Kidney (tissue), 14 donors: ENCODE data around the gene MED27. TPM values are rescaled to one million over a fixed set of nuclear protein-coding genes. Genes with fewer than 3 reads are reported as not detected.

Experiments
- DNase-seq, 5 donors: peaks; one replicate each; pipeline ENCODE4 v3.0.0-alpha.2; 2013 to 2020
- FAIRE-seq: peaks from 2 replicates; lab custom pipeline; 2012; peaks lifted over from hg19 to GRCh38; lab: Jason Lieb, UNC
- H3K27ac ChIP-seq, 2 donors: one replicate each; pipeline ENCODE4 v1.7.0; 2013; ENCODE audit warnings: low read depth in 2 of 2, low read length in 2 of 2, inconsistent platforms in 1 of 2
- H3K27me3 ChIP-seq: one replicate; pipeline ENCODE4 v1.7.1; 2013; ENCODE audit warnings: low read length, inconsistent platforms; ENCODE audit not compliant: control insufficient read depth, insufficient read depth
- H3K36me3 ChIP-seq, 3 donors: one replicate each; pipeline versions ENCODE4 v1.7.0 to v1.7.1; 2013; ENCODE audit warnings: low read length in 3 of 3, control low read depth in 1 of 3, inconsistent platforms in 1 of 3; ENCODE audit not compliant: insufficient read depth in 3 of 3, control insufficient read depth in 2 of 3
- H3K4me1 ChIP-seq, 3 donors: one replicate each; pipeline versions ENCODE4 v1.7.0 to v1.7.1; 2013; ENCODE audit warnings: low read length in 3 of 3, inconsistent platforms in 1 of 3, low read depth in 1 of 3; ENCODE audit not compliant: control insufficient read depth in 2 of 3, insufficient read depth in 2 of 3
- H3K4me3 ChIP-seq, 3 donors: one replicate each; pipeline versions ENCODE4 v1.7.0 to v1.8.1; 2013; ENCODE audit warnings: low read length in 3 of 3, control low read depth in 1 of 3, inconsistent platforms in 1 of 3
- H3K9ac ChIP-seq, 3 donors: one replicate each; pipeline versions ENCODE4 v1.7.0 to v1.7.1; 2013; ENCODE audit warnings: low read length in 3 of 3, control low read depth in 1 of 3, inconsistent platforms in 1 of 3
- H3K9me3 ChIP-seq, 3 donors: one replicate each; pipeline versions ENCODE4 v1.7.0 to v1.7.1; 2013; ENCODE audit warnings: low read length in 3 of 3, control low read depth in 1 of 3, inconsistent platforms in 1 of 3; ENCODE audit not compliant: control insufficient read depth in 2 of 3, insufficient read depth in 1 of 3
- CTCF ChIP-seq: IDR thresholded peaks from 3 replicates; pipeline ENCODE4 v1.5.1; 2012; ENCODE audit warnings: mild to moderate bottlenecking, moderate library complexity, borderline replicate concordance; ENCODE audit not compliant: insufficient read depth; ENCODE audit errors: extremely low read depth
- intact Hi-C: fragments of 100-400 bp; cut with DNase I; formaldehyde crosslinking; loops from one replicate; pipeline ENCODE4 v1.11.1; 2022
- polyA plus RNA-seq: library from polyadenylated mRNA; stranded (reverse); fragments of 350-450 nt; fragmentation: Illumina TruSeq; extraction: RNeasy Lipid Tissue Mini Kit (QIAGEN cat#74804); gene quantifications from one replicate; pipeline ENCODE4 v1.2.3, GENCODE V29; 2014; ENCODE audit warnings: low read depth, low replicate concordance; ENCODE audit not compliant: insufficient read depth
- total RNA-seq: library from RNA; stranded (reverse); fragmentation: NEBNext Ultra II Directional; extraction: Animal tissue kit (Norgen Biotek cat#: 25700); gene quantifications from one replicate; pipeline ENCODE4 v1.2.1, GENCODE V29; 2021
- donor health status: control.
- donor health status: control.
- donor health status: control.
- donor health status: control.
- donor health status: control.
- donor health status: DM: yes; HTN: yes; CAD: no.
- donor health status: Normal renal cell carcinoma (clear cell type).

The MED27 gene
- total and polyA plus RNA-seq, 2 donors from 2014 or later, result 15.9 to 23.1 TPM

DNA sequence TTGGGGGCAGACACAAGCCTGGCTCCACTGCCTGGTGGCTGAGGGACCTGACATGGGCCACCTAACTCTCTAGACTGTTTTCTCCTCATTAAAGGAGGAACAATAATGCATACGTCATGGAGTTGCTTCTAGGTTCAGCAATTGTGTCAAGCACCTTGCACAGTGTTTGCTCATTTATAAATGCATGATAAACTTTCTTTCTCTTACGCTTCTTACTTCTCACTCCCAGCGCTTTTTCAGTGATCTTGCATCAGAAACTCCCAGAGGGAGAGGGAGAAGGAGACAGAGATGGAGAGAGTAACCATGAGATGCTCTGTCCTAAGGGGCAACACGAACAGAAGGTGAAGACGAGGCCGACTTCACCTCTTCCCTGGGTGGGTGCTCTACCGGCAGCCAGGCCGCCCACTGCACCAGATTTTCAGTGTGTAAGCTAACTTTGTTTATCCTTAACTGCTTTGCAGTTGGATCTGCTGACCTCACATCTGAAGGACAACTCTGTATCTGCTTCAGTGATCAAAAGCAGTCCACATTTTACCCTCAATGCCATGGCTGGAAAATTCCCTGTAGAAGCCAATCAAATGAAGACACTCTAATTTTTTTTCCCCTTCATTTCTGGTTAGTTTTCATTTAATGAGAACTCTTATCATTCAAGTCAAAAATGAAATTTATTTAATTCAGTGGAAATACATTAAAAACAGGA lies 35.3 kb downstream of the MED27 start:
- no peak for TF ChIP-seq CTCF
- intact Hi-C loops, result no loop called here
- Histone ChIP-seq H3K9ac (no peak overlapping the region), H3K36me3 (no peaks in the 10 kb centered on the region), H3K4me3 (no peak overlapping the region), H3K4me1 (peaks cover 0 to 5% (median 0%) of the 10 kb centered on the region in 3 donors), H3K27me3 (no peaks in the 10 kb centered on the region), H3K27ac (no peak overlapping the region), H3K9me3 (no peaks in the 10 kb centered on the region)
- no peak for FAIRE-seq
- peak in 2 of 5 donors; percentile 47 to 60 for DNase-seq

DNA sequence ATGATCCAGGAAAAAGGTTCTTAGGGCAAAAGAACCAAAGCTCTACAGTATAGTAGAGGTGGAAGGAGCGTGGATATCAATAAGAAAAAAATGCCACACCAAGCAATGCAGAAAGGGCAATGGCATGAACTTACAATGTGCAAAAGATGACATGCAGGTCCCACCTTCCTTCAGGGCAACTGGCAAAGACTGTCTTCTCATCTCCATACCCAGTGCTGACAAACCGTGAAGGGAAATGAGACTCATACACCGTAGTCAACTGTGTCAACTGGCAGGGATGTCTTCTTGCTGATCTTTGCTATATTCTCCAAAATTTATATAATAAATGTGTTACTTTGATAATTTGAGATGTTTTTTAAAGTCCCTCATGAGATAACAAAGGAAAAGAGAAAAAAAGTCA lies 36.0 kb downstream of the MED27 start:
- Histone ChIP-seq H3K27ac (no peak overlapping the region), H3K4me1 (peaks cover 0 to 5% (median 0%) of the 10 kb centered on the region in 3 donors), H3K4me3 (no peak overlapping the region), H3K9me3 (no peaks in the 10 kb centered on the region), H3K27me3 (no peaks in the 10 kb centered on the region), H3K36me3 (no peaks in the 10 kb centered on the region), H3K9ac (no peak overlapping the region)
- TF ChIP-seq CTCF, result no peak
- FAIRE-seq (no peak), DNase-seq (no peak)
- intact Hi-C loops, result no loop called here

DNA sequence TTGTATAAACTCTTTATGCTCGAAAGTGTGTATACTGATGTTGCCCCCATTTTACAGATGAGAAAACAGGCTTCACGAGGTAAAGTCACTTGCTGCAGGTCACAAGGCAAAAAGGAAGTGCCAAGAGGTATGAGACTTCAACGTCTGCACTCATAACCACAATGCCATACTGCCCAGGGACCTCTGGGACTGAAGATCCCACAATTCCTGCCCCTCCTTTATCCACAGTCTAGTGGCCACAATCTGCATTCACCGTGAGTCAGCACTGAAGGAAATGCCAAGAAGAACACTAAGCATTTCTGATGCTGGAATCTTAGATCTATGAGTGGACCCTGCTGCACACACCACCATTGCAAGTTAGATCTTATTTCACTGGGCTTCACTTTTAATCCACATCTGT lies 37.3 kb downstream of the MED27 start:
- Histone ChIP-seq H3K27me3 (no peaks in the 10 kb centered on the region), H3K4me3 (no peak overlapping the region), H3K4me1 (peaks cover 0 to 5% (median 0%) of the 10 kb centered on the region in 3 donors), H3K9ac (no peak overlapping the region), H3K9me3 (no peaks in the 10 kb centered on the region), H3K36me3 (no peaks in the 10 kb centered on the region), H3K27ac (no peak overlapping the region)
- FAIRE-seq, result no peak
- intact Hi-C loops, result no loop called here
- no peak for TF ChIP-seq CTCF
- no peak for DNase-seq

GRCh38 chr9:132041798-132042197 lies 37.9 kb downstream of the MED27 start:
- Histone ChIP-seq H3K27ac (no peak overlapping the region), H3K4me3 (no peak overlapping the region), H3K36me3 (no peaks in the 10 kb centered on the region), H3K9me3 (no peaks in the 10 kb centered on the region), H3K9ac (no peak overlapping the region), H3K4me1 (peaks cover 0 to 5% (median 0%) of the 10 kb centered on the region in 3 donors), H3K27me3 (no peaks in the 10 kb centered on the region)
- intact Hi-C loops, result no loop called here
- no peak for FAIRE-seq
- no peak for DNase-seq
- no peak for TF ChIP-seq CTCF
